ENCODE data around the gene RFESD. TPM values are rescaled to one million over a fixed set of nuclear protein-coding genes. Genes with fewer than 3 reads are reported as not detected.
A peak's percentile ranks its signal among the peaks of the same experiment; 100 is the strongest.

The RFESD gene
- total RNA-seq, 1 donor from 2014 or later, result 0.97 TPM

DNA sequence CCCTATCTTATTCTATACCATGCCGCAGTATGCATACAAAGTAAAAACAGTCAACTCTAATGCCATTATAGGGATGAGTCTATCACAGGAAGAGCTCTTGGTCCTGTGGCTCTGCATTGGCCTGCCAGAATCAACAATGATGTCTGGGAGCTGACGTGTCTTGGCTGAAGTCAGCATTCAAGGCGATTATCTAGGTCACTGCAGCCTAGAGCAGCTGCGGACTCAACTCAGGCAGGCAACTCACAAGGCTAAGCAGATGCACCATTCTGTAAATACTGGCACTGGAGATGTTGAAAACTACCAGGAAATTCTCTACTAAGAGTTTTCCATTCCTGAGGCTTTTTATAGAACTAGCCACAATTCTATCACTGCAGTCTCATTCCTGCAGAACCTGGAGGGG, 23.0 kb downstream of the RFESD start:
- Mint-ChIP-seq H3K27ac (ENCODE audit: unreplicated experiment) (peak overlapping the region; percentile 74), H3K9me3 (ENCODE audit: low read depth) (no peaks in the 10 kb centered on the region), H3K4me3 (ENCODE audit: unreplicated experiment) (no peak overlapping the region), H3K36me3 (ENCODE audit: low read depth) (no peaks in the 10 kb centered on the region), H3K4me1 (ENCODE audit: low read depth) (peaks cover 49% of the 10 kb centered on the region), H3K27me3 (ENCODE audit: low read depth) (no peaks in the 10 kb centered on the region)
- DNase-seq (ENCODE audit: low spot score), result no peak
- TF ChIP-seq CTCF (IDR thresholded peaks at IDR 0.05), result no peak

- DNase-seq (ENCODE audit: low spot score), result no peak
- Mint-ChIP-seq H3K4me1 (ENCODE audit: low read depth) (peaks cover 48% of the 10 kb centered on the region), H3K4me3 (ENCODE audit: unreplicated experiment) (no peak overlapping the region), H3K9me3 (ENCODE audit: low read depth) (no peaks in the 10 kb centered on the region), H3K27me3 (ENCODE audit: low read depth) (no peaks in the 10 kb centered on the region), H3K36me3 (ENCODE audit: low read depth) (no peaks in the 10 kb centered on the region), H3K27ac (ENCODE audit: unreplicated experiment) (peak overlapping the region; percentile 74)
- TF ChIP-seq CTCF (IDR thresholded peaks at IDR 0.05), result no peak
These were observed 23.4 kb downstream of the RFESD start for GRCh38 chr5:95669985-95670384.

DNA sequence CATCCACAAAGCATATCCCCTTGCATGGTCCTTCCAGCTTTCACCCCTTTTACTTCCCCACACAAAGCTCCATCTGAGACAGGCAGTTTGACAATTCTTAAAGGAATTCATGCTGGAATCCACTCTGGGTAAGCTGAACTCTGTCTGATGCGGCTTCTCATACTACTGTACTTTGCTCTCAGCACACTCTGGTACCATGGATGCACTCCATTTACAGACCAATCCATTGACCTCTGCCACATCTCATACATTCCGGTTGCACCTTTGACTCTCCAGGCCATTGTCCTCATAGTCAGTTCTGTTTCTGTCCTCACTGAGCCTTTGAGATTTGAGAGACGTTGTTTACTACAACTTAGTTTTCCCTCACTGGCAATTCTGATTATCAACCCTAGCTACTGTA, 24.0 kb downstream of the RFESD start:
- H3K4me1 Mint-ChIP-seq (ENCODE audit: low read depth), result peaks cover 48% of the 10 kb centered on the region
- peak overlapping the region; percentile 74 for H3K27ac Mint-ChIP-seq (ENCODE audit: unreplicated experiment)
- no peak for TF ChIP-seq CTCF (IDR thresholded peaks at IDR 0.05)
- no peak for DNase-seq (ENCODE audit: low spot score)
- no peaks in the 10 kb centered on the region for H3K9me3 Mint-ChIP-seq (ENCODE audit: low read depth)
- no peaks in the 10 kb centered on the region for H3K36me3 Mint-ChIP-seq (ENCODE audit: low read depth)
- H3K4me3 Mint-ChIP-seq (ENCODE audit: unreplicated experiment), result no peak overlapping the region
- no peaks in the 10 kb centered on the region for H3K27me3 Mint-ChIP-seq (ENCODE audit: low read depth)

DNA sequence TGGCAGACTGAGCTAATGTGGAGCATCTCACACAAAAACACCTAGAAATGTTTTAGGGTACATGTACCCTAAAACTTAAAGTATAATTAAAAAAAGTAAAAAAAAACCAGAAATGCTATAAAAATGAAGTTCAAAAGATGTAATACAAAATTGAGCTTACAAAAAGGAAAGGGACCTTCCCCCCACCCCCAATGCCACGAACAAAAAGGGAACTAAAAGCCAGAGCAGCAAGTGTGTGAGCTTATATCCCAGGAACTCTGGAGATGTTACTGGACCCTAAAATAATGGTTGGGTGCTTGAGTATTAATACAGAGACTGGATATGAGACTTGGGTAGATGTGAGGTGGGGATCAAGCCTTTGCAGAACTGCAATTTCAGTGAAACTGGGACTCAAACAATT, 25.2 kb downstream of the RFESD start:
- H3K27me3 Mint-ChIP-seq (ENCODE audit: low read depth), result no peaks in the 10 kb centered on the region
- peaks cover 48% of the 10 kb centered on the region for H3K4me1 Mint-ChIP-seq (ENCODE audit: low read depth)
- no peak for DNase-seq (ENCODE audit: low spot score)
- H3K36me3 Mint-ChIP-seq (ENCODE audit: low read depth), result no peaks in the 10 kb centered on the region
- H3K4me3 Mint-ChIP-seq (ENCODE audit: unreplicated experiment), result no peak overlapping the region
- no peak overlapping the region for H3K27ac Mint-ChIP-seq (ENCODE audit: unreplicated experiment)
- no peak for TF ChIP-seq CTCF (IDR thresholded peaks at IDR 0.05)
- H3K9me3 Mint-ChIP-seq (ENCODE audit: low read depth), result no peaks in the 10 kb centered on the region

DNA sequence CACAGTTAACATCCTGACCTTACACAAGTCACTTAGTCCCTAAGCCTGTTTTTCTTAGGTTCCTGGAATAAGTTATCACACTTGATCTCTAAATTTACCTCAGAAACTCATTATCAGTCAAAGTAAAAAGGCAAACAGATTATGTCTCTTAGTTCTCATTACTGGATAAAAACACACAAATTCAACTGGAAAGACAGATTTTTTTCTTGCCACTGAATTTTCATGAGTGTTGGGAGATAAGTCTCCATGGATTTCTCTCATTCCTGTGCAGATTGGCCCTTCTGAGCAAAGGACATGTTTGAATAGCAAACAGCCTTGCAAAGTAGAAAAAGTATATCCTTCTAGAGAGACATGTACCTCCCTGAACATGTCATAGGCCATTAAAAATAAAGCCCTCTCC, 26.1 kb downstream of the RFESD start:
- peak overlapping the region; percentile 80 for H3K27ac Mint-ChIP-seq (ENCODE audit: unreplicated experiment)
- no peak for DNase-seq (ENCODE audit: low spot score)
- no peaks in the 10 kb centered on the region for H3K9me3 Mint-ChIP-seq (ENCODE audit: low read depth)
- TF ChIP-seq CTCF (IDR thresholded peaks at IDR 0.05), result no peak
- H3K4me1 Mint-ChIP-seq (ENCODE audit: low read depth), result peaks cover 44% of the 10 kb centered on the region
- H3K36me3 Mint-ChIP-seq (ENCODE audit: low read depth), result no peaks in the 10 kb centered on the region
- no peaks in the 10 kb centered on the region for H3K27me3 Mint-ChIP-seq (ENCODE audit: low read depth)
- H3K4me3 Mint-ChIP-seq (ENCODE audit: unreplicated experiment), result no peak overlapping the region
